Measurements from ENCODE around the gene LRRC72.

GRCh38 chr7:16616122-16616521 is 89.5 kb downstream of the LRRC72 start:
- TF ChIP-seq CTCF (IDR thresholded peaks at IDR 0.05; ENCODE audit: low read depth, low read length, poor library complexity, severe bottlenecking) = no peak
- no peak for TF ChIP-seq EZH2phosphoT487 (IDR thresholded peaks at IDR 0.05; ENCODE audit: borderline replicate concordance, low read length)

All from DOHH2 (cell line).